TTC549 (cell line): ENCODE measurements around the gene CELF4.

Source experiments
- FAIRE-seq: peaks from 2 replicates; lab custom pipeline; 2012; peaks lifted over from hg19 to GRCh38; lab: Jason Lieb, UNC

The CELF4 gene

GRCh38 chr18:37565101-37565976 lies at the start of gene CELF4:
Gene CELF4, minus strand, starts transcription at chr18:37565798.
- FAIRE-seq, result no peak

- no peak for FAIRE-seq
Observed at GRCh38 chr18:37613253-37613565, 47.6 kb upstream of the CELF4 start.

DNA sequence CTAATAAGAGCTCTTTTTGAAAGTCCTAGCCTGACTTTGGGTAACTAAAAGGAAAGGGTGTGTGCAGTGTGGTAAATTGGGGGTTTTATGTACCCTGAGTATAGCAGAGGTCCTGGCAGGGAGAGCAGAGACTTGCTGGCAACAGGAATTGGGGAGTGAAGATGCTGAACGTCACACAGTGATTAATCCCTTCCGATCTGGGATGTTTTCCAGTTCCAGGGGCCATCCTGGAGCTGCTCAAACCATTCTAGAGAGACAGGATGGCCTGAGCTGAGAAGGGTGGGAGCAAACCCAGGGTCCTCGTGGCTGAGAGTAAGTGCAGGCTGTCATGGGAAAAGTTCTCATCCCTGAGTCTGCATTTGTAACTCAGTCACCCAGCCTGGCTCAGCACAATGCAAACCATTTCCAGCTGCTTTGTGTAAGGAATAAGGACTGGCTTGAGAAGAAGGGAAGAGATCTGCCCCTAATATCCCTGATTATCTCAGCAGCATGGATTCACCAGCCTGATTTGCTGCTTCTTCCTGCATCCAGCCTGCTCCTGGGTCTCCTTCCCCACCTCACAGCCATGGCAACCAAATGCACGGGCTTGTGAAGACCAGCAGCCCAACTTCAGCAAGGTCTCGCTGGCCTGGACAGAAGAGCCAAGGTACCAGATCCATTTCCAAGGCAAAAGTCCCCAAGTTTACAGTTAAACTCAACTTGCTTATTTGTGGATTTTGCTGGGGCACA lies 47.1 kb upstream of the CELF4 start:
- no peak for FAIRE-seq

DNA sequence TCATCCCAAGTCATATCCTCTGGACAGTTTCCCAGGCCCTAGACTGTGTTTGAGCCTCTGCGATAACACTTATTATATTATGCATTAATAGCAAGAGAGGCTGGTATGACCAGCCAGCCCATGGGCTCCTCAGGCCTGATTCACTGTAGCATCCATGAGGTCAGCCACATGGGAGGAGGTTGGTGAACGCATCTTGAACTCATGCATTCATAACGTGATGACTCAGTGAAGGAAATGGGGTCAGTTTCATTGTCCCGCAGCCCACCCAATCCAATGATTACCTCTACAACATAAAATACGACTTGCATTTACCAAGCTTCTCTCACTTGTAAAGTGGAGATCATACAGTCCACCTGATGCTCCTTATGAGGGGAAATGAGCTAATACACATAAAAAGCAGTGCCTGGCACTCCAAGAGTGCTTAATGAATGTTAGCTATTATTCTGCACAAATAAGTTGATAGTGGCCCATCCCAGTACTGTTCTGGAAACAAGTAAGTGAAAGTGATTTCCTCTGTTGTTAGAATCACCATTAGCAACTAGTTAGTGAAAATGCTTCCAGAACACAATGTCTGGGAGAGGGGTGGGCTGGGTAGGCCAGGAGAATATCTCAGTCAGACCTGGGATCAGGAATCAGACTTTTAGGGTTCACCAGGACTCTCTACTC lies 46.1 kb upstream of the CELF4 start:
- FAIRE-seq, result no peak

DNA sequence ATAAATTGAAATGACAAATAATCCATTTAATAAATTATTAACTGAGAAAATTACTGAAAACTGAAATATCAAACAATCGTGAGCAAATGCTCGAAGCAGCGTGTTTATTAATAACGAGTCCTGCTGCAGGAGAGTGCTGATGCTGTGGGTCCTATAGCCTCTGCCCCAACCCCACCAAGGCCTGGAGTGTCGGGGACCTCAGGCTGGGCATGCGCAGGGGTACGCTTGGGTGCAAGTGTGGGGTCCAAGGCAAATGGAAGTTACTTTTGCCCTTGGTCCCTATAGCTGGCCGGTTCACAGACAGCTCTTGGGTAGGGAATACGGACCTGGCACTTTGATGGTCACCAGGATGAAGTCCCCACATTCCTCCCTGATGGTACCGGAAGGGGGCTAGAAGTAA lies 43.3 kb upstream of the CELF4 start:
- FAIRE-seq, result no peak

DNA sequence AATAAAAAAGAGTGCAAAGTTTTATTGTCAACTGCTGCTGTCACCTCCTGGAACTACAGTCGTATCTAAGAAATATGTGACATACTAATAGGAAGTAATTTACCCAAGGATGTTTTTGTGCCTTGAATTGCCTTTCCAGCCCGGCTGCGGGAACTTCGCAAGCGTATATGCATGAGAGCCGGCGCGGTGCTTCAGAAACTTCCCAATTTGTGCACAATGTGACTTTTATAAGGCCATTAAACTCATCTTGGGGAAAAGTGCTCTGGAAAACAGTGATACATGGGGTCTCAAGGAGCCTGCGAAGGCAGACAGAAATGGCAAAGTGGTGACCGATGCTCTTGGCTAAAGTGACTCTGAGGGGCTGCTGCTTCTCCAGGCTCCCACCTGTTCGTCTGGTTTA lies 41.7 kb upstream of the CELF4 start:
- no peak for FAIRE-seq

DNA sequence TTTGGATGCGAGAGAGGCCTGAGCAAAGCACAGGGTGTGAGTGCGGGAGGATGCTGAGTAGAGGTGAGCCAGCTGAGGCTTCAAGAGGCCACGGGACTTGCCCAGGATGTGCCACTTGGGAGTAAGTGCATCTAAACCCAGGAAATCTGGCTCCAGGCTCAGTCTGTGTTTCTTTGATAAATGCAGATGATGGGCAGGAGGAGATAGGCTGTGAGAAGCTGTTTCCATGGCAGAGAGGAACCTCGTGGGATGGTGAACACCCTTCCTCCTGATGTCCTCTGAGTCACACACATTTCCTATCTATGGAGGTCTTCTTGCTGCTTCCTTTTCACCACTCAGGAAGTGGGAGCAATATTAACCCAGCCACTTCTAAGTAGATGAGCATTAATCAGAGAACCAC lies 38.4 kb upstream of the CELF4 start:
- no peak for FAIRE-seq

- no peak for FAIRE-seq
Observed at GRCh38 chr18:37598966-37599896, 33.6 kb upstream of the CELF4 start.

GRCh38 chr18:37598396-37598795 lies 32.8 kb upstream of the CELF4 start:
- FAIRE-seq, result no peak

GRCh38 chr18:37590346-37590745 lies 24.7 kb upstream of the CELF4 start:
- no peak for FAIRE-seq

DNA sequence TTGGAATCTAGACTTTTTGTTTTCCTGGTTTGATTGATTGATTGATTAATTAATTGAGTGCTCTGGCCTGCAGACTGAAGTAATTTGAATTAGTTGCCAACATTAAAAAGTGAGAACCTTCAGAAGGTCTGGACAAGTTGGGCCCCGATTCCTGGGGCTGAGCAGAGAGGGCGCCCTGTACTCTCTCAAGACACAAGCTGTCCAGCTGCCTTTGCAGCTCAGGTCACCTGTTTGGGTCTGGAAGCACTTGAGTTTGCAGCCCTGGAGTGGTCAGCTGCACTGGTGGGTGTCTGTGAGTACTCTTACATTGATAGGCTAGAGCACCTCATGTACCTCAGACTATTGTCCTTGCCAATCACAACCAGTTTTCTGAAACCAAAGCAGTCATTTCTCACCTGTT lies 22.7 kb upstream of the CELF4 start:
- no peak for FAIRE-seq

DNA sequence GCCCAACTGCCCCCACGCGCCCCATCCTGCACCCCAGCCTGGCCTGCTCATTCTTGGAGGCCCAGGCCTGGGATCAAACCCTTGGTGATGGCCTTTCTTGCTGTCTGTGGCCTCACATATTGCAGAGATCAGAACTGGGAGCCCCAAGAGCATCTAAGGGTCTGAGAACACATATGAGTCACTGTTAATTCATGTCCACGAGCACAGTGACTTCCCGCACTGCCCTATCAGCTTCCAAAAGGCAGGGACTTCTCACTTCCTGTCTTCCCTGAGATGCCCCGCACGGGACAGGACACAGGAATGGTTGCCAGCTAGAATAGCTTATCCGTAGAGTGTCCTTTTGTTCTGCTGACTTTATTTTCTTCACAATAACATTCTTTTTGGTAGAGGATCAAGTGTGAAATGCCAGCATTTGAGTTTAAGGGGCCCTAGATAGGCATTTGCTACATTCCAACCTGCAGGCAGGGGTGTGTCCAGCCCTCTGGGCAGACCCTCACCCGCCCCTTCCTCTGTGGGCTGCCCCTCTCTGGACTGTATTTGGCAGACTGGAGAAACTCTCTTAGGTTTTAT lies 21.1 kb upstream of the CELF4 start:
- no peak for FAIRE-seq

GRCh38 chr18:37584952-37585695 lies 19.5 kb upstream of the CELF4 start:
- FAIRE-seq, result no peak

GRCh38 chr18:37584217-37584616 lies 18.6 kb upstream of the CELF4 start:
- no peak for FAIRE-seq

DNA sequence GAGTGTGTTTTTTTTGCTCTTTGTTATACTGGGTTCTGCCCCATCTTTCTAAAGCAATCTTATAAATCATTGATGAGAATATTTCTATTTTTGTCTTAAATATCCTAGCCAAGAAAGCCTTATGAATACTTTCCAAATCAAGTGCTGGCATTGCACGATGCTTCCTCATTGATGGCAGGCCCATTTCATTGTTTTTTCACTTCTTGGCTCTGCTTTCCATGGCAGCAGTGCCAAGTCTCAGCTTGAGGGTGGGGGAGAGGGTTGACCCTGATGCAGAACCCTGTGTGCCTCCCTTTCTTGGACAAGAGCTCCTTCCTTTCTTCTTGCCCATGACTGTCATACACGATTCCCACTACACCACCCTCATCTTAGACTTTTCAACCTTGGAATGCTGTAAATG lies 16.7 kb upstream of the CELF4 start:
- FAIRE-seq, result no peak

DNA sequence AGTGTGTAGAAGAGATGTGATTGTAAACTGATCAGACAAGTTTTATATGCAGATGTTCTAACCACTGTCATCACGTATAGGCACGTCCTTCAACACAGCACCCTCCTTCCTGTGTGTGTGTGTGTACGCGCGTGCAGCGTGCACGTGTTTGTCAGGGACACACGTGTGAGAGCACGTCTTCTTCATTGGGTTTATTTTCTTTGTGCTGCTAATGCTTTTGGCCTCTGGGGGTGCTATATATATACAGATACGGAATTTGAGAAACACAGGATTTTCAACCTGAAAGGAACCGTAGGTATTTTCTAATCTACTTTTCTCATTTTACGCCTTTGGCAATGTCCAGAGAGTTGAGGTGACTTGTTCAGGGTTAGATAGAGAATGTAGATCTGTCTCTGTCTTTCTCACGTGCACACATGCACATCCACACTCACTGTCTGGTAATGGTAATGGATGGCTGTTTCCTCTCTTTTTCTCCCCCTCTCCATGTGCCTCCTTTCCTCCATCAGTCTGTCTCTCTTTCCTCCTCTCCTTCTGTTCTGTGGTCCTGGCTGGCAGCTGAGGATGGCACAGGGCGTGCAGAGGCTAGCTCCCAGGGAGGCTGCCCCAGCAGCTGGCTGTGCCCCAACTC lies 13.4 kb upstream of the CELF4 start:
- no peak for FAIRE-seq

DNA sequence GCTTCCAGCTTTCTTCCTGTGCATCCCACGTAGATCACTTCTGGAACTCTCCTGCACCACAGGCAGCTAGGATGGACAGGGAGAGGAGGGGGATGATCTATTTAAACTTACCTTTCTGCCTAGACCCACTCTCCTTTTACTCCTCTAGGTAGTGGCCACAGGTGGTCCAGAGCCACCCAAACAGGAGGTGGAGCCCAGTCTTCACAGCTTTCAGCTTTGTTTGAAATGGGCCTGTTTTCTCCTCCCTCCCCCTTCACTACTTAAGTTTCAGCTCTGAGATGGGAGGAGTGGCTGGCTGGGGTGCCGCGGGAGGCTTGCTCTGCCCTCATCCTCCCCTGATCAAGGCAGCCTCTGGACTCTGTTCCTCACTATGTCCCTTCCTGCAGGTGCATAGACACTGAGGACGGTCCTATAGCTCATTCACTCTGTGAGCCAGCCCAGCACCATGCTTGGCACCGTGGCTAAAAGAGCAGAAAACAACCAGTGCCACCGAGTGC lies 12.6 kb upstream of the CELF4 start:
- FAIRE-seq, result no peak

GRCh38 chr18:37577051-37577611 lies 11.5 kb upstream of the CELF4 start:
- FAIRE-seq, result no peak

- FAIRE-seq, result no peak
Observed at GRCh38 chr18:37575646-37576045, 10.0 kb upstream of the CELF4 start.

- no peak for FAIRE-seq
Observed at GRCh38 chr18:37574113-37574512, 8.5 kb upstream of the CELF4 start.
